Stimulated activated effector memory CD8-positive, alpha-beta T cell treated with anti-CD3 and anti-CD28 coated beads, Interleukin-12 subunit alpha, Interleukin-12 subunit beta, amount 100 ng/mL, for 72 hours (primary cell): ENCODE measurements around the gene KCTD11.
A peak's percentile ranks its signal among the peaks of the same experiment; 100 is the strongest.
"Not testable (repeated sequence)": the region's sequence is repeated elsewhere in the genome, so short reads cannot be mapped to it uniquely, and the experiment has no call there.

Experiments
- ATAC-seq: fragments of 150-1000 bp; cut with Tn5 transposase; 2 replicates; pipeline ENCODE4 v1.10.0; 2021
- DNase-seq, 2 donors: peaks; one replicate each; pipeline ENCODE4 v3.0.0; 2021 to 2022; ENCODE audit warnings: low spot score in 2 of 2
- H3K27ac Mint-ChIP-seq: one replicate; pipeline ENCODE4 v1.8.0; 2022; ENCODE audit warnings: mild to moderate bottlenecking, mixed read lengths
- H3K36me3 Mint-ChIP-seq: one replicate; pipeline ENCODE4 v1.8.0; 2022; ENCODE audit warnings: mild to moderate bottlenecking, mixed read lengths
- H3K4me1 Mint-ChIP-seq: one replicate; pipeline ENCODE4 v1.8.0; 2022; ENCODE audit warnings: mixed read lengths
- H3K4me3 Mint-ChIP-seq: one replicate; pipeline ENCODE4 v1.8.0; 2022; ENCODE audit warnings: mild to moderate bottlenecking, mixed read lengths
- H3K9me3 Mint-ChIP-seq: one replicate; pipeline ENCODE4 v1.8.0; 2022; ENCODE audit warnings: mixed read lengths

Gene KCTD11

GRCh38 chr17:7348478-7349242 is 3.3 kb upstream of the KCTD11 start:
- no peaks in the 10 kb centered on the region for H3K9me3 Mint-ChIP-seq
- peak overlapping the region; percentile 90 for H3K27ac Mint-ChIP-seq
- H3K36me3 Mint-ChIP-seq: peaks cover 97% of the 10 kb centered on the region
- peaks cover 69% of the 10 kb centered on the region for H3K4me1 Mint-ChIP-seq
- peak overlapping the region; percentile 95 for H3K4me3 Mint-ChIP-seq
- DNase-seq (no peak), ATAC-seq (no peak)

GRCh38 chr17:7352503-7352889 is 534 bp downstream of the KCTD11 start:
- Mint-ChIP-seq H3K36me3 (peaks cover 76% of the 10 kb centered on the region), H3K4me3 (peak overlapping the region; percentile 95), H3K9me3 (no peaks in the 10 kb centered on the region), H3K27ac (peak overlapping the region; percentile 96), H3K4me1 (peaks cover 74% of the 10 kb centered on the region)
- ATAC-seq: no peak
- no peak for DNase-seq

- H3K4me3 Mint-ChIP-seq: peak overlapping the region; percentile 95
- DNase-seq (no peak), ATAC-seq (no peak)
- no peaks in the 10 kb centered on the region for H3K9me3 Mint-ChIP-seq
- H3K36me3 Mint-ChIP-seq: peaks cover 72% of the 10 kb centered on the region
- H3K27ac Mint-ChIP-seq: peak overlapping the region; percentile 96
- peaks cover 68% of the 10 kb centered on the region for H3K4me1 Mint-ChIP-seq
Measured at GRCh38 chr17:7352910-7353635, 1.1 kb downstream of the KCTD11 start.

- no peak for DNase-seq
- H3K36me3 Mint-ChIP-seq: peaks cover 60% of the 10 kb centered on the region
- H3K4me1 Mint-ChIP-seq: peaks cover 55% of the 10 kb centered on the region
- peak overlapping the region; percentile 95 for H3K4me3 Mint-ChIP-seq
- peak overlapping the region; percentile 96 for H3K27ac Mint-ChIP-seq
- peak; percentile 47 for ATAC-seq
- H3K9me3 Mint-ChIP-seq: no peaks in the 10 kb centered on the region
Measured at GRCh38 chr17:7354262-7354843, 2.4 kb downstream of the KCTD11 start.

GRCh38 chr17:7355053-7355452 is 3.1 kb downstream of the KCTD11 start, which contains the start of gene TMEM95:
Gene TMEM95, plus strand, starts transcription at chr17:7355156. Its CDS starts 49 bp downstream, at chr17:7355205.
- peak within 1 kb of the TSS; percentile 96 for H3K27ac Mint-ChIP-seq
- peaks cover 53% of the 10 kb centered on the region for H3K36me3 Mint-ChIP-seq
- no peaks in the 10 kb centered on the region for H3K9me3 Mint-ChIP-seq
- no peak for DNase-seq
- ATAC-seq: no peak
- H3K4me3 Mint-ChIP-seq: peak within 1 kb of the TSS; percentile 95
- H3K4me1 Mint-ChIP-seq: peaks cover 48% of the 10 kb centered on the region

- peaks cover 47% of the 10 kb centered on the region for H3K36me3 Mint-ChIP-seq
- DNase-seq (no peak), ATAC-seq (no peak)
- H3K27ac Mint-ChIP-seq: peak overlapping the region; percentile 75
- H3K4me1 Mint-ChIP-seq: peaks cover 43% of the 10 kb centered on the region
- peak overlapping the region; percentile 7 for H3K4me3 Mint-ChIP-seq
- no peaks in the 10 kb centered on the region for H3K9me3 Mint-ChIP-seq
Measured at GRCh38 chr17:7355573-7355972, 3.6 kb downstream of the KCTD11 start.

DNA sequence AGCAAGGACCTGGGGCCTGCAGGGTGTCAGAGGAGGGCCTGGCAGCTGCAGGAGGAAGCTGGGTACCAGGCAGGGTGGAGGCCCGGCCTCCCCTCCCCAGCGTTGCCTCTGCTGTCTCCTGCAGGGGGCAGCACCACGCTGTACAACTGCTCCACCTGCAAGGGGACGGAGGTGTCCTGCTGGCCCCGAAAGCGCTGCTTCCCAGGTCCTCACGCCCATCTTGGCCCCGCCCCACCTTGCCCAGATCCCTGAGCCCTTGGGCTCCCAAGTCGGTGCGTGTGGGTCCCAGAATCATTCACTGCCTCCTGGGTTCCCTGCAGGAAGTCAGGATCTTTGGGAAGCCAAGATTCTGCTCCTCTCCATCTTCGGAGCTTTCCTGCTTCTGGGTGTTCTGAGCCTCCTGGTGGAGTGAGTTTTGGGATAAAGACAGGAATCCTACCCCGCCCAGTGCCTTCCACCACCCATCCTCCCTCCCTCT is 4.1 kb downstream of the KCTD11 start:
- peak; percentile 67 for ATAC-seq
- no peaks in the 10 kb centered on the region for H3K9me3 Mint-ChIP-seq
- peaks cover 41% of the 10 kb centered on the region for H3K4me1 Mint-ChIP-seq
- H3K27ac Mint-ChIP-seq: peak overlapping the region; percentile 75
- peak; percentile 86 to 93 for DNase-seq
- peak overlapping the region; percentile 7 for H3K4me3 Mint-ChIP-seq
- H3K36me3 Mint-ChIP-seq: peaks cover 42% of the 10 kb centered on the region

GRCh38 chr17:7356756-7357155 is 4.8 kb downstream of the KCTD11 start:
- ATAC-seq: no peak
- H3K9me3 Mint-ChIP-seq: no peaks in the 10 kb centered on the region
- H3K36me3 Mint-ChIP-seq: peaks cover 37% of the 10 kb centered on the region
- peaks cover 37% of the 10 kb centered on the region for H3K4me1 Mint-ChIP-seq
- H3K4me3 Mint-ChIP-seq: no peak overlapping the region
- no peak for DNase-seq
- H3K27ac Mint-ChIP-seq: no peak overlapping the region

DNA sequence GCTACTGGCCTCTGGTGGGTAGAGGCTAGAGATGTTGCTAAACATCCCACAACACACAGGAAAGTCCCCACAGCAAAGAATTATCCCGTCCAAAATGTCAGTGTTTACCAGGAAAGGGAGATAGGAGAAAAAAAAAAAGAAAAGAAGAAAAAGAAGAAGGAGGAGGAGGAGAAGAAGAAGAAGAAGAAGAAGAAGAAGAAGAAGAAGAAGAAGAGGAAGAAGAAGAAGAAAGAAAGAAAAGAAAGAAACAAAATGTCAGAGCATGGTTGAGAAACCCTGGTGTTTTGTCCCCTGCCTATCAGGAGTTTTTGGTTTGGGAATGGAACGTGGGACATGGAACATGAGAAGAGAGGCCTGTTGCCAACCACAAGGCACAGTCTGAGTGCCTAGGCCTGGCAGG is 5.4 kb downstream of the KCTD11 start:
- no peaks in the 10 kb centered on the region for H3K9me3 Mint-ChIP-seq
- DNase-seq: no peak
- no peak for ATAC-seq
- peaks cover 32% of the 10 kb centered on the region for H3K36me3 Mint-ChIP-seq
- H3K4me3 Mint-ChIP-seq: no peak overlapping the region
- peaks cover 35% of the 10 kb centered on the region for H3K4me1 Mint-ChIP-seq
- no peak overlapping the region for H3K27ac Mint-ChIP-seq

GRCh38 chr17:7361906-7362305 is 9.9 kb downstream of the KCTD11 start:
- no peak overlapping the region for H3K4me3 Mint-ChIP-seq
- no peaks in the 10 kb centered on the region for H3K9me3 Mint-ChIP-seq
- H3K4me1 Mint-ChIP-seq: no peaks in the 10 kb centered on the region
- peaks cover 13% of the 10 kb centered on the region for H3K36me3 Mint-ChIP-seq
- DNase-seq (no peak), ATAC-seq (no peak)
- H3K27ac Mint-ChIP-seq: no peak overlapping the region

DNA sequence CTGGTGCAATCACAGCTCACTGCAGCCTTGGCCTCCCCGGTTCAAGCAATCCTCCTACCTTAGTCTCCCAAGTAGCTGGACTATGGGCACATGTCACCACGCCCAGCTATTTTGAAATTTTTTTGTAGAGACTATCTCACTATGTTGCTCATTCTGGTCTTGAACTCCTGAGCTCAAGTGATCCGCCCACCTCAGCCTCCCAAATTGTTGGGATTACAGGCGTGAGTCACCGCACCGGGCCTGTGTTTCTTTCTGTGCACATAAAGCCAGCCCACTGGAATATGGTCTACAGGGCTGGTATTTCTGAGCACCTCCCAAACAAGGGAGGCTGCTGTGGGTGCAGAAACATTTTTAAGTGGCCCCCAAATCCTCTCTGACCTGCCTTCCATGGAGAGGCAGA is 11.3 kb downstream of the KCTD11 start:
- Mint-ChIP-seq H3K4me1 (no peaks in the 10 kb centered on the region), H3K4me3 (no peak overlapping the region), H3K9me3 (no peaks in the 10 kb centered on the region), H3K36me3 (peaks cover 6% of the 10 kb centered on the region), H3K27ac (no peak overlapping the region)
- DNase-seq (no peak), ATAC-seq (no peak)

GRCh38 chr17:7365963-7366362 is 14.0 kb downstream of the KCTD11 start:
- H3K4me1 Mint-ChIP-seq, H3K4me3 Mint-ChIP-seq, H3K27ac Mint-ChIP-seq, DNase-seq, H3K36me3 Mint-ChIP-seq, ATAC-seq, H3K9me3 Mint-ChIP-seq: not testable (repeated sequence)

DNA sequence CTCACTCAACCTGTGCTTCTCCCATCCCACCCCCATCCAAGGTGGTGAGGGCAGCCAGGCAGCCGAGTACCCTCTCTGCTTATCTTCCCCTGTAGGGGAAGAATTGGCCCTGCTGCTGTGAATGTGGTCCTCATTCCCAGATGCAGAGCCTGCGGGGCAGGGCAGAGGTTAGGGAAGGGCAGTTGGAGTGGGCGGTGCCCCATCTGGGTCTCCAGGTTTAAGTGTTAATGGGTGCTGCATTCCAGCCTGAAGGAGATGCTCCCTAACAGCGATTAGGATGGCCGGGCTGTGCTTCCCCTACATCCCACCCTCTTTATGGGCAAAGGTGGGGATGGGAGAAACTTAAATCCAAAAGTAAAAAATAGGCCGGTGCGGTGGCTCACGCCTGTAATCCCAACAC is 15.1 kb downstream of the KCTD11 start:
- no peaks in the 10 kb centered on the region for H3K9me3 Mint-ChIP-seq
- DNase-seq (no peak), ATAC-seq (no peak)
- no peaks in the 10 kb centered on the region for H3K4me1 Mint-ChIP-seq
- H3K36me3 Mint-ChIP-seq: peaks cover 6% of the 10 kb centered on the region
- no peak overlapping the region for H3K27ac Mint-ChIP-seq
- no peak overlapping the region for H3K4me3 Mint-ChIP-seq

DNA sequence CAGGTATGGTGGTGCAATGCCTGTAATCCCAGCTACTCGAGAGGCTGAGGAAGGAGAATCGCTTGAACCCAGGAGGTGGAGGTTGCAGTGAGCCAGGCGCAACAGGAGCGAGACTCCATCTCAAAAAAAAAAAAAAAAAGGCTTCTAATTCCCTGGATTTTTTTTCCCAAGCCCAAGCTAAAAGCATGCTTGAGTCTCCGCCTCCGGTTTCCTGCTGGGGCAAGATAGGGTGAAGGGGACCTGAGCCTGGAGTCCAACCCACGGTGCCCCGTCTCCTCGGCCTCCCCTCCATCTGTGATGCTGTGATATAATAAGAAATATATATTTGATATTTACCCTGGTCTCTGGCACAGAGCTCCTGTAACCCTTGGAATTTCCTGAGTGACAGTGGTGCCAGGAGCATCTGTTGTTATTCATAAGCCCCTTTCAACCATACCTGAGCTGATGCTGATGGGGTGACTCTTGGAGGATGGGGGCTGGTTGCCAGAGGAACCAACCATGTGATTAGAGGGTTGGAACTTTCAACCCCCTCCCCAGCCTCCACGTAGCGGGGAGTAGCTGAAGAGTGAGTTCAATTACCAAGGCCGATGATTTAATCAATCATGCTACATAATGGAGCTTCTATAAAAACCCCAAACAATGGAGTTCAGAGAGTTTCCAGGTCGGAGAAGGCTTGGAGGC is 16.1 kb downstream of the KCTD11 start:
- Mint-ChIP-seq H3K4me3 (no peak overlapping the region), H3K27ac (no peak overlapping the region), H3K4me1 (no peaks in the 10 kb centered on the region), H3K36me3 (peaks cover 6% of the 10 kb centered on the region), H3K9me3 (no peaks in the 10 kb centered on the region)
- no peak for ATAC-seq
- DNase-seq: no peak

- not testable (repeated sequence) for H3K27ac Mint-ChIP-seq, DNase-seq, H3K36me3 Mint-ChIP-seq, H3K4me3 Mint-ChIP-seq, H3K9me3 Mint-ChIP-seq, ATAC-seq, H3K4me1 Mint-ChIP-seq
Measured at GRCh38 chr17:7368599-7368994, 16.6 kb downstream of the KCTD11 start.
